ENCODE results near the gene PRR5. TPM values are rescaled to one million over a fixed set of nuclear protein-coding genes. Genes with fewer than 3 reads are reported as not detected.
A peak's percentile ranks its signal among the peaks of the same experiment; 100 is the strongest.

The PRR5 gene
- total RNA-seq, 1 donor from 2014 or later, result 17.2 TPM

GRCh38 chr22:44759001-44759400, 57.0 kb downstream of the PRR5 start:
- Histone ChIP-seq H3K27me3 (ENCODE audit: control insufficient read depth in 3 of 3, insufficient read depth in 3 of 3, low read length in 3 of 3) (peaks cover 17 to 31% (median 20%) of the 10 kb centered on the region in 3 donors), H3K4me3 (ENCODE audit: low read length in 3 of 3) (no peak overlapping the region), H3K27ac (ENCODE audit: low read depth, low read length) (no peak overlapping the region), H3K36me3 (ENCODE audit: control insufficient read depth in 3 of 3, insufficient read depth in 3 of 3, low read length in 3 of 3) (no peaks in the 10 kb centered on the region), H3K4me1 (ENCODE audit: control insufficient read depth in 3 of 3, insufficient read depth in 3 of 3, low read length in 3 of 3) (peaks cover 0 to 3% (median 3%) of the 10 kb centered on the region in 3 donors), H3K9me3 (ENCODE audit: control insufficient read depth in 3 of 3, low read length in 3 of 3) (no peaks in the 10 kb centered on the region), H3K9ac (ENCODE audit: low read depth in 1 of 3, low read length in 3 of 3) (no peak overlapping the region)

DNA sequence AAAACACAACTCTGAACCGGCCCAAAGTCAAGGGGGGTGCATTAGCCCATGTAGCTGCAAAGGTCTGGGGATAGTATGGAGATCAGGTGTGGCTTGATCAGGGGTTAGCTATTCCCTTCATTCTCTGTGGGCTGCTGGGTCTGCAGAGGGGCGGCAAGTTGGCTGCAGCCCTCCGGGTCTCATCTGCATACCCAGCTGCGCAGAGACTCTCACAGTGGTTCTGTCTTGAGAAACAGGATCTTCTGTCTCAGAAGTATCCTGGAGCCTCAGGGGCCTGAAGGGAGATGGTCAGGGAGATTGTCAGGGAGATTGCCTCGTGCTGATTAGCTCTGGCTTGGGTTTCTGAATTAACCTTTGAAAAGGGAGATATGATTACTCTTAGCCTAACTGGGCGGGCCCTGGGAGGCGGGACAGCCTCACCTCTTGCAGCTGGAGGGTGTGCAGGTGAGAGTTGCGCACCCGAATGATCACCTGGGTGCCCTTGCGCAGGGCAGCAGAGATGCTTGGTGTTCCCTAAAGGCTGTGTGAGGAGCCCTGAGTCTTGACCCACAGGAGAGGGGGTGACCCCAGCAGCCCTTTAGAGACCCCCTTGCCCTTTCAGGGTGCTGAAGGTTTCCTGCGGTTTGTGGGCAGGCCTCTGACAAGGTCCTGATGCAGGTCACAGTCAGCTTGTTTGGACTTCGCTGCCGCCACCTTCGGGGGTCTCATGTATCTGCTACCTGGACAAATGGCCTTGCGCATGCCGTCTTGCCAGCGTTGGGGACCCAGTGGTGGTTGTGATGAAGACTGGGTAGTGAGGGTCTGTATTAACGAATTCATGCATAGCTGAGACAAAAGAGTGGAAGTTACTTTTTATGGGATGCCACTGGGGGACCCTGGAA, 57.7 kb downstream of the PRR5 start:
- peaks cover 0 to 4% (median 3%) of the 10 kb centered on the region in 3 donors for H3K4me1 ChIP-seq (ENCODE audit: control insufficient read depth in 3 of 3, insufficient read depth in 3 of 3, low read length in 3 of 3)
- H3K9ac ChIP-seq (ENCODE audit: low read depth in 1 of 3, low read length in 3 of 3), result no peak overlapping the region
- no peaks in the 10 kb centered on the region for H3K9me3 ChIP-seq (ENCODE audit: control insufficient read depth in 3 of 3, low read length in 3 of 3)
- no peak overlapping the region for H3K27ac ChIP-seq (ENCODE audit: low read depth, low read length)
- H3K4me3 ChIP-seq (ENCODE audit: low read length in 3 of 3), result no peak overlapping the region
- H3K27me3 ChIP-seq (ENCODE audit: control insufficient read depth in 3 of 3, insufficient read depth in 3 of 3, low read length in 3 of 3), result peaks cover 12 to 28% (median 18%) of the 10 kb centered on the region in 3 donors
- H3K36me3 ChIP-seq (ENCODE audit: control insufficient read depth in 3 of 3, insufficient read depth in 3 of 3, low read length in 3 of 3), result no peaks in the 10 kb centered on the region

- Histone ChIP-seq H3K27ac (ENCODE audit: low read depth, low read length) (no peak overlapping the region), H3K36me3 (ENCODE audit: control insufficient read depth in 3 of 3, insufficient read depth in 3 of 3, low read length in 3 of 3) (no peaks in the 10 kb centered on the region), H3K9ac (ENCODE audit: low read depth in 1 of 3, low read length in 3 of 3) (no peak overlapping the region), H3K9me3 (ENCODE audit: control insufficient read depth in 3 of 3, low read length in 3 of 3) (no peaks in the 10 kb centered on the region), H3K27me3 (ENCODE audit: control insufficient read depth in 3 of 3, insufficient read depth in 3 of 3, low read length in 3 of 3) (peaks cover 6 to 21% (median 14%) of the 10 kb centered on the region in 3 donors), H3K4me1 (ENCODE audit: control insufficient read depth in 3 of 3, insufficient read depth in 3 of 3, low read length in 3 of 3) (peaks cover 0 to 10% (median 3%) of the 10 kb centered on the region in 3 donors), H3K4me3 (ENCODE audit: low read length in 3 of 3) (no peak overlapping the region)
Measured at GRCh38 chr22:44760476-44760875, 58.5 kb downstream of the PRR5 start.

DNA sequence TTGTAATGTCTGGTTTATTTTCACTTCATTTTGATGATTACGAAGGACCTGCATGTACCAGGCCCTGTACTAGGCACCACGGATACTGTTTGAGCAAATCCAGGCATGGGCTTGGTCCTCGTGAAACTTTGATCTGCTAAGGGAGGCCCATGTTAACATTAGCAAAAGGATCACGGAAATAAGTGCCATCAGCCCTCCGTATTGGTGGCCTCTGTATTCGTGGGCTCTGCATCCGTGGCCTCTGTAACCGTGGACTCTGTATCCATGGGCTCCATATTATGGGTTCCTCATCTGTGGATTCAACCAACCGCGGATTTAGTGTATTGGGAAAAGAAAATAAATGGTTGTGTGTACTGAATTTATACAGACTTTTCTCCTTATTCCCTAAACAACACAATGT, 59.0 kb downstream of the PRR5 start:
- H3K27ac ChIP-seq (ENCODE audit: low read depth, low read length), result no peak overlapping the region
- peaks cover under 1 to 16% (median 14%) of the 10 kb centered on the region in 3 donors for H3K27me3 ChIP-seq (ENCODE audit: control insufficient read depth in 3 of 3, insufficient read depth in 3 of 3, low read length in 3 of 3)
- no peaks in the 10 kb centered on the region for H3K36me3 ChIP-seq (ENCODE audit: control insufficient read depth in 3 of 3, insufficient read depth in 3 of 3, low read length in 3 of 3)
- H3K4me3 ChIP-seq (ENCODE audit: low read length in 3 of 3), result no peak overlapping the region
- no peaks in the 10 kb centered on the region for H3K9me3 ChIP-seq (ENCODE audit: control insufficient read depth in 3 of 3, low read length in 3 of 3)
- no peak overlapping the region for H3K9ac ChIP-seq (ENCODE audit: low read depth in 1 of 3, low read length in 3 of 3)
- peaks cover 0 to 15% (median 6%) of the 10 kb centered on the region in 3 donors for H3K4me1 ChIP-seq (ENCODE audit: control insufficient read depth in 3 of 3, insufficient read depth in 3 of 3, low read length in 3 of 3)

- no peak overlapping the region for H3K27ac ChIP-seq (ENCODE audit: low read depth, low read length)
Measured at GRCh38 chr22:44764373-44764772, 62.4 kb downstream of the PRR5 start.

GRCh38 chr22:44764974-44765373, 63.0 kb downstream of the PRR5 start:
- Histone ChIP-seq H3K27me3 (ENCODE audit: control insufficient read depth in 3 of 3, insufficient read depth in 3 of 3, low read length in 3 of 3) (peaks cover 0 to 20% (median 10%) of the 10 kb centered on the region in 3 donors), H3K27ac (ENCODE audit: low read depth, low read length) (no peak overlapping the region), H3K9ac (ENCODE audit: low read depth in 1 of 3, low read length in 3 of 3) (peak overlapping the region in 1 of 3 donors; percentile 45), H3K9me3 (ENCODE audit: control insufficient read depth in 3 of 3, low read length in 3 of 3) (no peaks in the 10 kb centered on the region), H3K4me3 (ENCODE audit: low read length in 3 of 3) (no peak overlapping the region), H3K36me3 (ENCODE audit: control insufficient read depth in 3 of 3, insufficient read depth in 3 of 3, low read length in 3 of 3) (no peaks in the 10 kb centered on the region), H3K4me1 (ENCODE audit: control insufficient read depth in 3 of 3, insufficient read depth in 3 of 3, low read length in 3 of 3) (peaks cover 3 to 16% (median 11%) of the 10 kb centered on the region in 3 donors)

More at GRCh38 chr22:44764373-44764772, 62.4 kb downstream of the PRR5 start:
- Histone ChIP-seq H3K9me3 (ENCODE audit: control insufficient read depth in 3 of 3, low read length in 3 of 3) (no peaks in the 10 kb centered on the region), H3K4me3 (ENCODE audit: low read length in 3 of 3) (no peak overlapping the region), H3K4me1 (ENCODE audit: control insufficient read depth in 3 of 3, insufficient read depth in 3 of 3, low read length in 3 of 3) (peaks cover 3 to 16% (median 11%) of the 10 kb centered on the region in 3 donors), H3K27me3 (ENCODE audit: control insufficient read depth in 3 of 3, insufficient read depth in 3 of 3, low read length in 3 of 3) (peaks cover 0 to 20% (median 13%) of the 10 kb centered on the region in 3 donors), H3K36me3 (ENCODE audit: control insufficient read depth in 3 of 3, insufficient read depth in 3 of 3, low read length in 3 of 3) (no peaks in the 10 kb centered on the region), H3K9ac (ENCODE audit: low read depth in 1 of 3, low read length in 3 of 3) (no peak overlapping the region)

GRCh38 chr22:44765571-44766285, 63.7 kb downstream of the PRR5 start:
- H3K4me3 ChIP-seq (ENCODE audit: low read length in 3 of 3), result no peak overlapping the region
- H3K27me3 ChIP-seq (ENCODE audit: control insufficient read depth in 3 of 3, insufficient read depth in 3 of 3, low read length in 3 of 3), result peaks cover 0 to 20% (median 4%) of the 10 kb centered on the region in 3 donors
- H3K4me1 ChIP-seq (ENCODE audit: control insufficient read depth in 3 of 3, insufficient read depth in 3 of 3, low read length in 3 of 3), result peaks cover 3 to 16% (median 11%) of the 10 kb centered on the region in 3 donors
- no peaks in the 10 kb centered on the region for H3K36me3 ChIP-seq (ENCODE audit: control insufficient read depth in 3 of 3, insufficient read depth in 3 of 3, low read length in 3 of 3)
- no peaks in the 10 kb centered on the region for H3K9me3 ChIP-seq (ENCODE audit: control insufficient read depth in 3 of 3, low read length in 3 of 3)
- H3K27ac ChIP-seq (ENCODE audit: low read depth, low read length), result no peak overlapping the region
- peak overlapping the region in 1 of 3 donors; percentile 64 for H3K9ac ChIP-seq (ENCODE audit: low read depth in 1 of 3, low read length in 3 of 3)

DNA sequence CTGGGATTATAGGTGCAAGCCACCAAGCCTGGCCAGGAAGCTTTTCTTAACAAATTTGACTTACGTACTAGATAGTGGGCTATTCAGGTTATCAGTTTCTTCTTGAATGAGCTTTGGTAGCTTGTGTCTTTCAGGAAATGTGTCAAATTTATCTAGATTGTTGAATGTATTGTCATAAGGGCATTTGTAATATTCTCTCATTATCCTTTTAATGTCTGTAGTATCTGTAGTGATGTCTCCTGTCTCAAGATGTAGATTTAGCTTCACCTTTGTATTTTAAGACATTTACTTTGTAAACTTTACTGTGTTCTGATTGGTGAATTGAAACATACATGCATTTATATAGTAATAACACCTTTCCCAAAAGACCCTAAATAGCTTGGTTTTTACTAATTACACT, 71.1 kb downstream of the PRR5 start:
- Histone ChIP-seq H3K27ac (ENCODE audit: low read depth, low read length) (no peak overlapping the region), H3K4me3 (ENCODE audit: low read length in 3 of 3) (no peak overlapping the region), H3K9ac (ENCODE audit: low read depth in 1 of 3, low read length in 3 of 3) (no peak overlapping the region), H3K27me3 (ENCODE audit: control insufficient read depth in 3 of 3, insufficient read depth in 3 of 3, low read length in 3 of 3) (peaks cover 0 to 3% (median 0%) of the 10 kb centered on the region in 3 donors), H3K4me1 (ENCODE audit: control insufficient read depth in 3 of 3, insufficient read depth in 3 of 3, low read length in 3 of 3) (no peaks in the 10 kb centered on the region), H3K9me3 (ENCODE audit: control insufficient read depth in 3 of 3, low read length in 3 of 3) (peaks cover 0 to 5% (median 0%) of the 10 kb centered on the region in 3 donors), H3K36me3 (ENCODE audit: control insufficient read depth in 3 of 3, insufficient read depth in 3 of 3, low read length in 3 of 3) (no peaks in the 10 kb centered on the region)

DNA sequence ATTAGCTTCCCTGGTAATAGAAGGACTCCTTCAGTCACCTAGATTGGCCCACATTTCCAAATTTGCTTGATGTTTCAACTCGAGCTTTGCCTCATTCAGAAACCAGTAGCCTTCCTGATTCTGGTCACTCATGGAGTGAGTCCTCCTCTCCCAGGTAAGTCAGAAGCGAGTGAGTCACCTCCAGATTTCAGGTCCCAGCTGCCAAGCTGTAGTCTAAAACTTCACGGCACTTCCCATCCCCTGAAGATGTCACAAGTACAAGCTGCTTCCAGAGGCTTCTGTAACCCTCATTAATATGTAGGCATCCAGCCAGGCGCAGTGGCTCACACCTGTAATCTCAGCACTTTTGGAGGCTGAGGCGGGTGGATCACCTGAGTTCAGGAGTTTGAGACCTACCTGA, 73.9 kb downstream of the PRR5 start:
- Histone ChIP-seq H3K9ac (ENCODE audit: low read depth in 1 of 3, low read length in 3 of 3) (no peak overlapping the region), H3K36me3 (ENCODE audit: control insufficient read depth in 3 of 3, insufficient read depth in 3 of 3, low read length in 3 of 3) (no peaks in the 10 kb centered on the region), H3K4me1 (ENCODE audit: control insufficient read depth in 3 of 3, insufficient read depth in 3 of 3, low read length in 3 of 3) (no peaks in the 10 kb centered on the region)

More for the DNA sequence above, 73.9 kb downstream of the PRR5 start:
- H3K27ac ChIP-seq (ENCODE audit: low read depth, low read length), result no peak overlapping the region
- peaks cover 0 to 5% (median 0%) of the 10 kb centered on the region in 3 donors for H3K9me3 ChIP-seq (ENCODE audit: control insufficient read depth in 3 of 3, low read length in 3 of 3)
- peaks cover 0 to 3% (median 2%) of the 10 kb centered on the region in 3 donors for H3K27me3 ChIP-seq (ENCODE audit: control insufficient read depth in 3 of 3, insufficient read depth in 3 of 3, low read length in 3 of 3)
- H3K4me3 ChIP-seq (ENCODE audit: low read length in 3 of 3), result no peak overlapping the region
